HG02571 (cell line): ENCODE data around the gene MARK1.

Source experiments
- ATAC-seq: cut with Tn5 transposase; IDR thresholded peaks from one replicate; pipeline ENCODE4 v1.9.1; 2021; ENCODE audit warnings: mild to moderate bottlenecking, moderate library complexity; ENCODE audit not compliant: unreplicated experiment

The MARK1 gene

GRCh38 chr1:220687809-220688208 lies 159.9 kb downstream of the MARK1 start:
- ATAC-seq = no peak

- no peak for ATAC-seq
Observed at GRCh38 chr1:220689666-220690065, 161.7 kb downstream of the MARK1 start.

- peak; percentile 96 for ATAC-seq
Observed at GRCh38 chr1:220690140-220691052, 162.5 kb downstream of the MARK1 start, which contains the start of gene C1orf115. Gene C1orf115 (plus strand): TSS chr1:220690363. CDS start chr1:220690403, 40 bp downstream.

DNA sequence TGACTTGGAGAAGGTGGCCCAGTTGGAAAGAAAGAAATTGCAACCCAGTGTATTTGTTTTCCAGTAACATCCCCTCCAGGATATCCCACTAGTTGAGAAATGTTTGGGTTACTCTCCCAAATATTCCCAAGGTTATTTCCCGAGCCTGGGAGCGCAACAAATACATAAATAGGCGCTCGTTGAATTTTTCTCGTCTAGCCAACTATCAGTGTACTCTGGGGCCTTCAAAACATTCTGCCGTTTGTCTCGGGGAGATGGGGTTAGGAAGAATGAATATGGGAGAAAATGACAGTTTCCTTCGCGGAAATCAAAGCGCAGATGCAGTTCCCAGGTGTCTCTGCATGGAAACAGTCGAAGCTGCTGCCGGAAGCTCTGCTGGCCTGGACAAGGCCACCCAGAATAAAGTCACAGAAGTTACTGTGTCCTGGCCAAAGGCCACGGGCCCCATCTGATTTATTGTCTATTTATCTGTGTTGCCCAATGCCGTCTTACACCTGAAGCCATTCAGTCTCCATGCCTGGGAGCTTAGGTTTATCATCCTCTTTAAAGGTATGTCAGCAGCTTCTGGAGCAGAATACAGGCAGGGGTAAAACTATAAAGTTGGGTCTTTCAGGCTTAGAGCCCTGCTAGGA lies 163.2 kb downstream of the MARK1 start:
- no peak for ATAC-seq

GRCh38 chr1:220692436-220693228 lies 164.7 kb downstream of the MARK1 start:
- no peak for ATAC-seq

- ATAC-seq = no peak
Observed at GRCh38 chr1:220694866-220695382, 167.0 kb downstream of the MARK1 start.

DNA sequence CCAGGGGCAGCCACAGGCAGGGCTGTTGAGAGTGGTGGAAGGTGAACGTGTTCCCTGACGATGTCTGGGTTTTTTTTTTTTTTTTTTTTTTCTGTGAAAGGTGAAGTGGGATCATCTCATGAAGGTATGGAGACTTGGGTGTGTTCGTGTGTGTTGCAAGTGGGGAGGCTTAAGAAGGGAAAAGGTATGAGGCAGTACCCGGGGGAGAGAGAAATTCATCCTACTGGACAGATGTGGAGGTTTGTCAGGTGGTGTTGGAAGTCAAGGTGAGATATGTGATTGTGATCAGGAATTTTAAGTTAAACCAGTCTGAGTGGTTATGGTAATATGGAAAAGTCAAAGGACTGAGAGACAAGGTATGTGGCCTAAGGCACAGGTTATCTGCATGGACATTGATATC lies 167.5 kb downstream of the MARK1 start:
- ATAC-seq = no peak

- no peak for ATAC-seq
Observed at GRCh38 chr1:220696226-220696862, 168.4 kb downstream of the MARK1 start.

- ATAC-seq = no peak
Observed at GRCh38 chr1:220696863-220697231, 168.9 kb downstream of the MARK1 start.

- ATAC-seq = no peak
Observed at GRCh38 chr1:220697326-220697725, 169.4 kb downstream of the MARK1 start.

DNA sequence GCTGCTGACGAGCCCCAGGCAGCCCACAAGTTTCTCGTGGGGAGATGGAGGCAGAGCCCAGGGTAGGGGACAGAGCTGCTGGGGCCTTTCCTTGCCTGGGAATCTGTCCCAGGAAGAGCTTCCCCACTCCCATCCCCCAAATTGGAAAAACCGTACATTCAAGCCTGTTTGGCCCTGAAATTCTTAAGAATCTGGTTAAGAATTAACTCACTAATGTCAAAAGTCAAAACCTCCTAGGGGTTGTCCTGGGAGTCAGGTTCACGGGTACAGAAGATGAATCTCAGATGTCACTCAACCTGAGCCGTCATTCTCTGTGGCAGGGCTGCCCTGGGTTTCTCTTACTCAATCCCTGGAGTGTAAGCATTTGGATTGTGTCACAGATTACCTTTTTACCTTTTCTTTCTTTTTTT lies 170.7 kb downstream of the MARK1 start:
- ATAC-seq = no peak

GRCh38 chr1:220699044-220699443 lies 171.1 kb downstream of the MARK1 start:
- no peak for ATAC-seq

DNA sequence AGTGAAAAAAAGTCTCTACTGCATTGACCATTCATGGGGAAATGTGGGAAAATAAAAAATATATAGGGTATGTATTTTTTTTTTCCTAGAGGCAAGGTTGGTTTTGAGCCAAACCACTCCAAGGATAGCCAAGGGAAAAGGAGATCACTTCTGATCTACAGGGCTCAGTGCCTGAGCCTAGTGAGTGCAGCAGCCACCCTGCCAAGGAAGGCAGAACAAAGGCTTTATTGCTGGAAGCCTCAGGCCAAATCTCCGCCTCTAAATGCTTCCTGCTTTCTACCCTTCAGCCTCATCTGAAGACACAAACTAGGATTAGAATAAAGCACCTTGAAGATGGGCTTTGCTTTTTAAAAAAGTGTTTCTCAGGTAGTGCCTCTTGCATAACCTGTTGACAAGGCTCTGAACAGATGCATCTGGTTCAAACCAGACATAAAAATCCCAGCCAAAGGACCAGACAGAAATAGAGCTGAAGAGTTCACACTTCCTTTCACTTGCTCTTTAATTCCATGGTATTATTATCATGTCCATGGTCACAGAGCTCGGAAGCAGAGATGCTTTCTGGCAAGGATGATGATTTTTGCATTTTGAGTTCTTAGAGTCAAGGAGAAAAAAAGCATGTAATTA lies 172.7 kb downstream of the MARK1 start:
- no peak for ATAC-seq

DNA sequence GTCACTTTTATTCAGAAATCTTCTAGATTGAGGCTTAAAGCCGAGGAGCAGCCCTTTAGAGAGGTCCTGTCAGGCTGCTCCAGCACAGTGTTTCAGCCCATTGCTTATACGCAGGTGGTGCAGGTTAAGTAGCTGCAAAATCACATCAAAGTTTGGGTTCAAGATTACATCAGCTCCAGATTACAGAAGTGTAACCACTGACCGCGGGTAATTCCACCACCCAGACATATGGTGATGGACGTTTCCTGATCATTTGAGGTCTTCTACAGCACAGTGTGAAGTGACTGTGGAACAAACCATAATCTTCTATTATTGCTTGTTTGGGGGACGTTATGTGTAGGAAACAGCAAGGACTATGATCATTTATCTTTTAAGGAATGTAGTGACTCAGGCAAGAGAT lies 174.0 kb downstream of the MARK1 start:
- ATAC-seq = no peak

DNA sequence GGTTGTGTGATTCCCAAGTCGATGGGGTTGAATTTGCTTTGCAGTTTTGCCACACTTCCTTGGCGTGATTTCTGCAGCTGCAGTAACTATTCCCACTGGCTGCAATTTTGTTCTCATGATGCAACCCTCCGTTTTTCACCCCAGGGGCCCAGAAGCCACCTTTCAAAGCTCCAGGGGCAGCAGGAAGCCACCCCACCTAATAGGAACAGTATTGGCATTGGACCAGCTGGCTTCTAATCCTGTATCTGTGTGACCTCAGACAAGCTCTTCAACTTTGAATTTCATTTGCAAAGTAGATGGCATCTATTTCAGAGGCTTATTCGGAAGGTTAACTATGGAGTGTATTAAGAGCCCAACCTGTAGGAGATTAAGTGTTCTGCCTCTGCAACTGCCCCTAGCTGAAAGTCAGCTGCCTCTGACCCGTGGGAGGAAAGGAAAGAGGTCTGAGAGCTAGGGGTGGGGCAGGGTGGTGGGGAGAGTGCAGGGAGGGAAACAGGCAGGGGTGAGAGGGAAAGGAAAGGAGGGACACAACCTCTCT lies 174.9 kb downstream of the MARK1 start:
- ATAC-seq = no peak

DNA sequence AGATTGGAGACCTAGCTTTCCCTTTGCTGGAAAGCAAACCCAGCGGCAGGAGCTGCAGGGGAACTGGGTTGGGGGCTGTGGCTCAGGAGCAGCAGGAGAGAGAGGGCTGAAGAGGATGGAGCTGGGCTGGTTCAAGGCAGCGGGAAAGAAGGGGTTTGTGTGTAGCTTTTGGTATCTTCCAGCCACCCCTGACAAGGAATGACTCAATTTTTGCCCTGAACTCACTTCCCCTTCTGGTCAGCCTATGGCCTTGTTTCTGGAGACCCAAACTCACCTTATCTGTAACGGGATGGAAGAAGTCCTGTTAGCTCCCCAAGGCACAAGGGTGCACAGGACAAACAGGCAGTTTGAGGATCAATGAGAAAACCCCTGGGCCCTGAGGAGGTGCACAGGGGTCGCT lies 175.4 kb downstream of the MARK1 start:
- ATAC-seq = no peak

- ATAC-seq = no peak
Observed at GRCh38 chr1:220705782-220706181, 177.8 kb downstream of the MARK1 start.

DNA sequence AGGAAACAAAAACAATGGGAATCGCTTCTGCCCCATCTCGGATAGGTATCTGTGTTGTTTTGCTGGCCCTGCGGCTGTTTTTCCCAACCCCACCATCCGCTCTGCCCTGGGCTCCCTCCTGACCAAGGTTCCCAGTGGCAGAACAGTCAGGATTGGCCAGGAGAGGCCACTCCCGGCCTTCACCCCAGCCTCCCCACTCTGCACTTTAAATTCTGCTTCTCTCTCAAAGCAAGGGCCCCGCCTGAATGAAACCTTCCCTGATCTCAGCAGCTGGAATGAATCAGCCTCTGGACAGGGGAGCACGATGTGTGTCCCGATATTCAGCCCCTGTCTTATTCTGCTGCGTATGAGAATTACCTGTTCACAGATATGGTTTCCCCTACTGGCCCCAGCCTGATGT lies 178.5 kb downstream of the MARK1 start:
- no peak for ATAC-seq

DNA sequence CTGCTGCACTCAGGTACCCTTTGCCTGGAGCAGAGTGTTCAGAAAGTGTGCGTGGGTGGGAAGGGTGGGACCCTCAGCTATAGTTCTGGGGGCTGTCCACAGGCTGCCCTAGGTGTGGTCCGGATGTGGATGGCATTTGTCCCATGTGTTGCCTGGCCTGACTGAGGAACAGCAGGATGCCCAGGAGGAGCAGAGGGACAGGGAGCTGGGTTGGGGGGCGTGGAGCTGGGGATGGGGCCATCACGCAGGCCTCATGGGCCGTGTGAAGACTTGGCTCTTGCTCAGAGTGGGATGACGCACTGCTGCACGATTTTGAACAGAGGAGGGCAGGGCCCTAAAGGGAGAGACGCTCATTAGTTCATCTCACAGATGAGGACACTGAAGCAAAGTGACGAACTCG lies 179.2 kb downstream of the MARK1 start:
- ATAC-seq = no peak

- ATAC-seq = no peak
Observed at GRCh38 chr1:220708244-220708643, 180.3 kb downstream of the MARK1 start.
